HG02610 (cell line): Measurements from ENCODE around the gene MOV10L1.

Experiments used
- ATAC-seq: cut with Tn5 transposase; IDR thresholded peaks from one replicate; pipeline ENCODE4 v1.9.1; 2021; ENCODE audit warnings: mild to moderate bottlenecking, moderate library complexity; ENCODE audit not compliant: unreplicated experiment

The MOV10L1 gene

DNA sequence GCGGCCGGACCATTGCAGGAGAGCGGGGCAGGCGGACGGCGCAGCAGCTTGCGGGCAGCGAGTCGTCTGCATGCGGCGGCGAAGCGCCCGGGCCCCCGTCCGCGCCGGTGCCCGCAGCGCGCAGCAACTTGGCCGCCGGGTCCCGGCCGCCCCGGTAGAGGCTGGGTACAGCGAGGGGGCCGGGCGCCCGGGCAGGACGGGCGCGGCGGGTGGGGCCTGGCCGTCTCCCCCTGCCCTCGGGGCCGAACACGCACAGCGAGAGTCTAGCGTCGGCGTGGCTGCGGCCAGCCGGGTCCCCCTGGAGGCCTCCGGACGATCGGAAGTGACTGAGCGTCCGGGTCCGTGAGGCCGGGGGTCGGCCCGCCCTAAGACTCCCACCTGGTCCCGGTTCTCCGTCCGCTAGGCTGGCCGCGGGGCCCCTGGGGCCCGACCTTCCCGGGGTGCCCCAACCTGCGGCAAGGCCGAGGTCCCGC is 95.1 kb downstream of the MOV10L1 start:
- no peak for ATAC-seq

DNA sequence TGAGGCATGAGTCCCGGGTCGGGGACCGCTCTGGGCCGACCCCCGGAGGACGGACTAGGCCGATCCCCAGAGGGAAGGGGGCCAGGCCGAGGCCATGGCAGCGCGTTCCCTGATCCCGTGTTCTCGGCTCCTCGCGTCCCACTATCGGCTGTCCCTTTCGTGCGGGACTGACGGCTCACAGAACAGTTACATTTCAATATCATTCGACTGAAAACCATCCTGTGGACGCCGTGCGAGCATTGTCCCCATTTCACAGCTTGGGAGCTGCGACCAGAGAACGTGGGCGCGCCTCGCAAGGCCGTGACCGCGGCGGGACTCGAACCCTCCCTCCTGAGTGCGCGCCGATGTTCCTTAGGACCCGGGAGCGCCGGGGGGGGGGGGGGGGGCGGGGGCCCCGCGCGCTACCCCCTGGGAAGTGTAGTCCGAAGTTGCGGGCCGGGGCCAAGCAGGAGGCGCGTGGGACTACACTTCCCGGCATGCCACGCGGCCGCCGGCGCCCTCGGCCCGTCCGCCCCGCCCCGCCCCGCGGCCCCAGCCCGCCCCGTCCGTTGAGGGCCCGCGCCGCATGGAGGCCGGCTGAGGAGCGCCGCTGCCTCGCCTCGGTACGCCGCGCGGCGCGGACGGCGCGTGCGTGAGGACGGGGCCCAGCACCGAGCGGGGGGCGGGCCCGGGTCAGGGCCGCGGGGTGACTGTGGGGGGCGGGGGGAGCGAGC is 95.7 kb downstream of the MOV10L1 start, which contains the start of gene TRABD:
TSS of gene TRABD (plus strand) at position 539 of the 713 bp plus-strand sequence. CDS start 7,148 bp downstream, outside the sequence.
- peak; percentile 31 for ATAC-seq

DNA sequence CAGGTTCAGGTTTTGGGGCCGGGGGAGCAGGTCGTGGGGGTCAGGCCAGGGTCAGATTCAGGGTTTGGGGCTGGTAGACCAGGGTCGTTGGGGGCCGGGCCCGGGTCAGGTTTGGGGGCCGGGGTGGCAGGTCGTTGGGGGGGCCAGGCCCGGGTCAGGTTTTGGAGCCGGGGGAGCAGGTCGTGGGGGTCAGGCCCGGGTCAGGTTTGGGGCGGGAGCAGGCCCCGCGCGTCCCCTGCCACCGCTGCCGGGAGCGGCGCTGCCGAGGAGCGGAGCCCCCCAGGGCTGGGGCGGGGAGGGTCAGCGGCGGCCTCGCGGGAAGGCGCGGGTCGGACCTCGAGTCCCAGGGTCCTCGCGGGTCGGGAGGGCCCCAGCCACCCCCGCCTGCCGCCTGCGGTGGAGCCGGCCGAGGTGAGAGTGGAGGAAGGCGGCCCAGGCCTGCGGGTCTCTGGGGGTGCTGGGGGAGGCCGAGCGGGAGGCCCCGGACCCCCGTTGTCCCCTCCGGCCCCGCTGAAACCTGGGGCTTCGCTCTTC is 96.4 kb downstream of the MOV10L1 start:
- ATAC-seq, result no peak

DNA sequence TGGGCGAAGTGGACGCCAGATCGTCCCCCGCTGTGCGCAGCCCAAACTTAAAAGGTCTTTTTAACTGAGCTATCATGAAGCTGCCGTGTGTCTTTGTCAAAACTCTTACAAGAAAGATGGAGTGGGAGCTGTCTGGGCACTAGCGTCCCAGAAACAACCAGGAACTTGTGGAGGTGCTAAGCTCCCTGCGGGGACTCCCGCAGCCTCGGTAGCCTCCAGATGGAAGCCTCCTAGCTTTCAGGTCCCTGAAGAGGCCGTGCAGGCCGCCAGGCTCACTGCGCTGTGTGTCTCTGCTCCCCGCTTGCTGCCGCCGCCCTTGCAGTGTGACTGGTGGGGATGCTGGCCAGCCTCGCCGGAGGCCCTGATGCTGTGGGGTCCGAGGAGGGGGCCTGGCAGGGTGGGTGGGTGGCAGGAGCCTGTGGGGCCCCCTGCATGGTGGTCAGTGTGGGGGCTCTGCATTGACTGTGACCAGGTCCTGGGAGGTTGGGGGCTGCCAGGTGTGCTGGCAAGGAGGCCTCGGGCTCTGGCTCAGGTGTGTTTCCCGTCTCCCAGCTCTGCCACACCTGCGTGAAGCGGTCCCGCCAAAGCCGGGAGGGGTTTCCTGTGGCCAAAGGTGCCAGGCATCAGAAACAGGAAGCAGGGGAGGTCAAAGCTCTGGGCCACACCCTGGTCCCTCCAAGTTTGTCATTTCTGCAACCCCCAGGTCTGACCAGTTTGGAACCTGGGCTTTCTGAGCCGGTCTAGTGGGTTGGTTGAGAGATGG is 97.1 kb downstream of the MOV10L1 start:
- no peak for ATAC-seq

DNA sequence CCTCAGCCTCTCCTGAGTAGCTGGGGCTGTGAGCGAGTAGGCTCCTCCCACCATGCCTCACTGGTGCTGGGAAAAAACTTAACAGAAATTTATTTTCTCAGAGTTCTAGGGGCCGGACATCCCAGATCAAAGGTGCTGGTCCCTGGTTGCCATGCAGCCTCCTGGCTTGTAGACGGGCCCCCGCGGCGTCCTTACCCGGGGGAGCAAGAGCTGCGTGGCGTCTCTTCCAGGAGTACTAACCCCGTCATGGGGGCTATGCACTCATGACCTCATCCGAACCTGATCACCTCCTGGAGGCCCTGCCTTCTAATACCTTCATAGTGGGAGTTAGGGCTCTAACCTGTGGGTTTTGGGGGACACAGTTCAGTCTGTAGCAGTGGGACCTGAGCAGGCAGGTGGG is 98.5 kb downstream of the MOV10L1 start:
- no peak for ATAC-seq

DNA sequence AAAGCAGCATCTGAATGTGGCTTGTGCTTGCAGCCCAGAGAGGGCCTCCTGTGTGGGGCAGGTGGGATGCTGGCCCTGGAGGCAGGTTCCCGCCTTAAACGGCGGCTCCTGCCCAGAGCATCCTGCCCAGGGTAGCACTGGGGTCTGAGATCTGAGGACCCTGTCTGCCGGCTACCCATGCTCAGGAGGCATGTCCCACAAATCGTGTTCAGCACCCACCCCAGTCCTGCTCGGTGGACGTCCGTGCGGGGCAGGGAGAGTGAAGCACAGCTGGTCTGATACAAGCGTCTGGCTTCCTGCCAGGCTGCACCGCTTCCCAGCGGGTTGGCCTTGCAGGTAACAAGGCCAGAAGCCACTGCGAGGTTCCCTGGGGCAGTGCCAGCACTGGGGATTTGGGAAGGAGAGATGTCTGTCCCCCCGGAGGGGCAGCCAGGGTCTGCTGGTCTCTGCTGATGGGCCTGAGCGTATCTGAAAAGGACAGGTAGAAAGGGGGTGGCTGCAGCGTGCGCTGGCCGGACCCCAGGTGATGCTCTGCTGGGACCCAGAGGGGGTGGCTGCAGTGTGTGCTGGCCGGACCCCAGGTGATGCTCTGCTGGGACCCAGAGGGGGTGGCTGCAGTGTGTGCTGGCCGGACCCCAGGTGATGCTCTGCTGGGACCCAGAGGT is 99.5 kb downstream of the MOV10L1 start:
- ATAC-seq, result no peak

DNA sequence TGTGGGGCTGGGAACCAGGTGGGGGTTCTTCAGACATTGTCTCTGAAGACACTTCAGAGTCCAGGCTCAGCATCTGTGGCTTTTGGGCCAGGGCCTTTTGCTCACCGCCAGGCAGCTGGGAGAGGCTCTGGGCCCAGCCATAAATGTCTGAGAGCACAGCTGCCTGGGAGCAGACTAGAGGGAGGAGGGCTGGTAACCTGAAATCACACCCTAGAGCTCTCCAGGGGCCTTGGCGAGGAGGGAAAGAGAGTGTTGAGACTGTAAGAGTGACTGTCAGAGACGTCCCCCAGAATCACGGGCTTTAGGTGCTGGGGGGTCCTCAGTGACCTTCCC is 100.0 kb downstream of the MOV10L1 start:
- ATAC-seq, result no peak

DNA sequence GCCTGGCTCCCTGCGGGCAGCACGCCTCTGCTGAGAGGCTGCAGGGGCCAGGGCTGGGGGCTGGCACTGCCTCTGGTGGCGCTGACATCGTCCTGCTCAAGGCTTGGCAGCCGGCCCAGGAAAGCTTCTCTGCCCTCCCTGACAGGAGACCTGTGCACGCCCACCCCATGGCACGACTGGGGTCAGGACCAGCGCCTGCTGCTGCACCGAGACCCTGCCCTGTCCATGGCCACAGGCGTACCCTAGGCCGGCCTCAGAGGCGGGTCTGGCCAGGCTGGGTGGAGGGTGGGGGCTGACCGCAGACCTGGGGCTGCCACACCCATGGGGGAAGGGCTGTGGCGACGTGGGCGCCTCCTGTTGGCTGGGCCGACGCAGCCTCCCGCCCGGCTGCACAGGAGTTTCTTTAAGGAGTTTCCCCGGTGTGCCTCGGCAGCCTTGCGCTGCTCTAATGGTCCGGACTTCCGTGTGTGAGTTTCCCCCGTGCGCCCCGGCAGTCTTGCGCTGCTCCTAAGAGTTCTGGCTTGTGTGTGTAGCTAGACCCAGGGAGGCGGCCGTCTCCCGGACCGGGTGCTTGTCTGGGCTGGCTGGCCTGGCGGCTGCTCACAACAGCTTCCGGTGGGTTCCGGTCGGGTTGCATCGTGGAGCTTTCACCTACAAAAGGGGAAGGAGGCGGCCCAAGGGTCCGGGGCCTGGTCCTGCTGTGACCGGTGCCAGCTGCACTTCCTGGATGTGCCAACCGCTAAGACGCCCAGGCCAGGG is 100.6 kb downstream of the MOV10L1 start:
- ATAC-seq, result peak; percentile 46

DNA sequence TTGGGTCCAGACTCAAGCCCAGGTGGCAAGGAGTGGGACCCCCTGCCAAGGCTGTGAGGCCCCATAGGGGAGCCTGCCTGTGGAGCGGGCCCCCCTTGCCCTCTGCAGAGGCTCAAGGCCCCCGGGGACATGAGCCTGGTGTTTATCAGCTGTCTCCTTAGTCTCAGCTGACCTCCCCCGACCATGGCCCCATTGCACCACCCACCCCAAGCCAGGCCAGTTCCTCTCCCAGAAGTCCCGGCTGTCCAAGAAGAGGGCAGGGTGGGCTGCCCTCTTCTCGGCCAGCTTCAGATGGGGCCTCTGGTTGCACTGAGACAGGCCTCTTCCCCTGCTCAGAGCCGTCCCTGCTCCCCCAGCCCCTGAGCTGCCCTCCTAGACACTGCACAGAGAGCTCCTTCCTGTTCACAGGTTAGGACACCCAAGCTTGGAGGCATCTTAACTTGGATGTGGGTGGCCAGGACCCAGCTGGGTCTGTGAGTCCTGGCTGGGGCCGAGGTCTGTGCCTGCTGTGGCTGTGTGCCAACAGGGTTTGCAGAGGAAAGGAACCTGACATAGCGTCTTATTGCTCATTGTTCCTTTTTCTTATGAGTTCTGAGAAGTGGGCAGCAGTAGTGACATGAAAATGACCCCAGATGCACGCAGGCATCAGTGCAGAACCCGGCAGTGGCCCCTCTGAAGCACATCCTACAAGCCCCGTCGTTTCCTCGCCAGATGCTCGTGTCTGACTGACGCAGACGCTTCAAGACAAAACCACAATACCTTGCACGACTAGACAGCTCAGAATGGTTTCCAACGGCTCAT is 101.3 kb downstream of the MOV10L1 start:
- no peak for ATAC-seq

DNA sequence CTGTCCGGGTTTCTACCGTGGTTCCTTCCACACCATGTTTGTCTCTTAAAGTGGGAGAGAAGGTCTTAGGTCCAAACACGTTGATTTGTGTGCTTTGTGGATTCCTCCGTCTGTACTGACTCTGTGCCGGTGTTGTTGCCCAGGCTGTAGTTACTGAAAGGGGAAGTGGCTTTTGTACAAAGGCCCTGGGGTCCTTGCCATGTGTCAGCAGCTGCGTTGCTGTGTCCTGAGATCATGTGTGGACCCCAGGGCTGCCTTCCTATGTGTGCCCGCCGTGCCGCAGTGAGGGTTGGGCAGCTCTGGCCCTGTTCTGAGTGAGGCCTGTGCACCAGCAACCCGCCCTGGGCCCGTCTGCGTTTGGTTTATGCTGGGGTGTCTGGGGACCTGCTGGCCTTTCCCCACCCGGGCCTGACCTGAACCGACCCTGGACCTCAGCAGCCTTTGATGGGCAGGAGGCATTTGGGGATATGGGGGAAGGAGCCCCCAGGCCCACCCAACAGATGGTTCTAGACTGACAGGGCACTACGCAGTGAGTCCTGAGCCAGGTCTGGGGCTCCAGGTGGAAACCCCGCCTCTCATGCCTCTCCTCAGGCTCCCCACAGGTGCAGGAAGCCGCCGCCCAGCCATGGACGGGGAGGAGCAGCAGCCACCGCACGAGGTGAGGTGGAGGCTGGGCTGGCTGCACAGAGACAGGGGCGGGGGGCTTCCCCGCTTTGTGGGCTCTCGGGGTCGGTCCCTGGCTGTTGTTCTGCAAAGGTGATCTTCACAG is 102.8 kb downstream of the MOV10L1 start:
- no peak for ATAC-seq

DNA sequence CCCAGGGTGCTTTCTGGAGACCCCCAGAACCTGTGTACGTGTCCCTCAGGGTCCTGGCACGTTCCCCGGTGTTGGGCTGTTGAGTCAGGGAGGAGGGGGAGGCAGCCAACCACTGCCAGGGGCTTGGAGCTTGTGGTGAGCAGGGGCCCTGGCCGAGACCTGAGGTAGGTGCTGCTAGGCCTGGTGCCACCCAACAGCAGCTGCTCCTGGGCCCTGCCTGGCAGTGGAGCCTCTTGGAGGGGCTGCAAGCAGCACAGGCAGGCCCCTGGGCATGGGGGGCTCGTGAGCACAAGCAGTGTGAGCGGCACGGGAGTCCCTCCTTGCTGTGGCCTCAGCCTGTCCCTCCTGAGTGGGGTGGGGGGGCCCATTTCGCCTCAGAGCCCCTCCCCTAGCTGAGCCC is 103.8 kb downstream of the MOV10L1 start:
- no peak for ATAC-seq

DNA sequence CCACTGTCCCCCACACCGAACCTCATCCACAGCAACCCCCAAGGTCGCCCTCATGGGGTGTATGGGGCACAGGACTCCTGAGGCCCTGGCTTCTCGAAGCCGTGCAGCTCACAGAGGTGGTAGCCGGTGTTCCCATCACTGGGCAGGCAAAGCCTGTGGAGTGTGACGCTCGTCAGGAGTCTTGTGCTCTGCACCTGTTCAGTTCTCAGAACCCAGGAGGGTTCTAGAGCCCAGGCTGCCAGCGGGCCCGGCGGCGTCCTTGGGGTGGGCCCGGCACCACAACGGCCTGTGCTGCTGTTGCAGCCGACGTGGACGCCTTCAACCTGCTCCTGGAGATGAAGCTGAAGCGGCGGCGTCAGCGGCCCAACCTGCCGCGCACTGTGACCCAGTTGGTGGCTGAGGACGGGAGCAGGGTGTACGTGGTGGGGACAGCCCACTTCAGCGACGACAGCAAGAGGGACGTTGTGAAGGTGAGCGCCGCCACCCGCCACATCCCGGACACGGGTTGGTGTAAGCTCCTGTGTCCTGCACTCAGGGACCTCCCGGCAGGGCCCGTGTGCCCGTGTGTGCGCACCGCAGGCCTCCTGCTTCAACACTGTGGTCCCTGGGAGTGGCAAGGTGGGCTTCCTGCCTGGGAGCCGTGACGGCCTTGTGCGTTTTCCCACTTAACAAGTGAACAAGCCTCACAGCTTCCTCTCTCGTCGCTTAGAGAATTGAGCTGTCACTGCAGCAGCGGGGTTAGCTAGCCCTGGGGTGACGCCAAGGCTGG is 104.4 kb downstream of the MOV10L1 start:
- no peak for ATAC-seq

DNA sequence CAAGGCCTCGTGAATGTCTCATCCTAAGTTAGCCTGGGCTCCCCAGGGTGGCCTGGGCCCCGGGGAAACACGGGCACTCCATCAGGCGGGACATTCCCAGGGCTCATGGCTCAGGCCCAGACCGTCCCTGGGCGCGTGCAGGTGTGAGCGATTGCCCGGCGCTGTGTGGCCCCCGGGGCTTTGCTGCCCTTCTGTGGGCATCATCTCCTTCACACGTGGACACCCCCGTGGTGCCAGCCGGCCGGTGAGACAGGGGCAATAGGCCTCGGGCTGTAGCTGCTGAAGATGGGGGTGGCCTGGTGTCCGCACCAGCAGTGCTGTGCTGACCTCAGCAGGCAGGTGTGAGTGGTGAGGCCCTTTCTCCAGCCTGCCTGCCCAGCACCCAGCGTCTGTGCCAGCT is 106.5 kb downstream of the MOV10L1 start:
- no peak for ATAC-seq

DNA sequence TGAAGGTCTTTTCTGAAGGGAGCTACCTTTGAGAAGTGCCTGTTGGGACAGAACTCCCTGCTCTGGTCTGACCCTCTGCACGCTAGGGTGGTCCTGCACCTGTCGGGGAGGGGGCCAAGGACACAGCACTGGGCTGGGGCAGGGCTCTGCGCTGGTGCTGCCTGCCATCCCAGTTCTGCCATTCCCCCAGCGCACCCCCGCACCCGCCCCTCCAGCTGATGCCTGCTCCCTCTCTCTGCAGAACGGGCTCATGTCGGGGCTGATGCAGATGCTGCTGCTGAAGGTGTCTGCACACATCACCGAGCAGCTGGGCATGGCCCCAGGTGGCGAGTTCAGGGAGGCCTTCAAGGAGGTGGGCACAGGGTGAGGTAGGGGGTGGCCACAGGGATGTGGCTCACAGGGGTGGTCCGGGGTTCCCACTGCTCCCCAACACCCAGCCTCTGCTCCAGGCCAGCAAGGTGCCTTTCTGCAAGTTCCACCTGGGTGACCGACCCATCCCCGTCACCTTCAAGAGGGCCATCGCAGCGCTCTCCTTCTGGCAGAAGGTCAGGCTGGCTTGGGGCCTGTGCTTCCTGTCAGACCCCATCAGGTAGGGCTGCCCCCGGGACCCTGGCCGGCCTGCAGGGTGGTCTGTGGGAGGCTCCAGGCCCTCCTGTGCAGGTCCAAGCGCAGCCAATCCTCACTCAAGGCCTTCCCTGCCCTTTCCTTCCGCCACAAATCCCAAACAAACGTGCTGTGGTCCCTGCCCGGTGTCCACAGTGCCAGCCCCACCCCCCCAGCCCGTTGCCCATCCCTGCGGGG is 107.4 kb downstream of the MOV10L1 start:
- ATAC-seq, result no peak

DNA sequence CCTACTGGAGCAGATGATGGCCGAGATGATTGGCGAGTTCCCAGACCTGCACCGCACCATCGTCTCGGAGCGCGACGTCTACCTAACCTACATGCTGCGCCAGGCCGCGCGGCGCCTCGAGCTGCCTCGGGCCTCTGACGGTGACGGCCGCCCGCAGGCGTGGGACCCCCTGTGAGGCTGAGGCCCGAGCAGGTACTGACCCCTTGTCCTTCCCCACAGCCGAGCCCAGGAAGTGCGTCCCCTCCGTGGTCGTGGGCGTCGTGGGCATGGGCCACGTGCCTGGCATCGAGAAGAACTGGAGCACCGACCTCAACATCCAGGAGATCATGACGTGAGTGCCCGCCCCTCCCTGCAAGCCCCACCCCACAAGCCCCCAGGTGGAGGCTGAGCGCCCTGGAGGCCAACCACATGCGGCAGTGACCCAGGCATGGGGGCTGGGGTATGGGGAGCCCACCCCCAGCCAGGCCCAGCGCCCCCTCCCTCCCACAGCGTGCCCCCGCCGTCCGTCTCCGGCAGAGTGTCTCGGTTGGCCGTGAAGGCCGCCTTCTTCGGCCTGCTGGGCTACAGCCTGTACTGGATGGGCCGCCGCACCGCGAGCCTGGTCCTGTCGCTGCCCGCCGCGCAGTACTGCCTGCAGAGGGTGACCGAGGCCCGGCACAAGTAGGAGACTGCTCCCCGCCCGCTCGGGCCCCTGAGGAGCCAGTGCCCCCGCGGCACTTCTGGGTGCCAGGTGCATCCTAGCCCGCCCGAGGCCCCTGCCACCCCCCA is 108.2 kb downstream of the MOV10L1 start:
- no peak for ATAC-seq

DNA sequence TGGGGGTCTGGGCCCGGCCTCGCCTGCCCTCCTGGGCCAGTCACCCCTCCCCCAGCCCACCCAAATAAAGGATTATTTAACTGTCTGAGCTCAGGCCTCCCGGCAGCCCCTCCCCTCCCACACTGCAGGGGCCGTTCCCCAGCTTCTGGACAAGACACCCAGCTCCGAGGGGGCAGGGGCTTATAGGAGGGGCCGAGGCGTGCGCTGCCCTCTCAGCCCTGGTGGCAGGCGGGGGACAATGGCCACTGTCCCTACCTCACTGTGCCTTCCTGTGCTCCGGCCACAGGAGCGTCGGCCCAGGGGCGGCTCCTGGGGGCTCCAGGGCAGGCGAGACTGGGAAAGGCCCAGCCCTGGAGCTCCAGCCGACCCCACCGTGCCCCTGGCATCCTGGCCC is 108.8 kb downstream of the MOV10L1 start:
- no peak for ATAC-seq

DNA sequence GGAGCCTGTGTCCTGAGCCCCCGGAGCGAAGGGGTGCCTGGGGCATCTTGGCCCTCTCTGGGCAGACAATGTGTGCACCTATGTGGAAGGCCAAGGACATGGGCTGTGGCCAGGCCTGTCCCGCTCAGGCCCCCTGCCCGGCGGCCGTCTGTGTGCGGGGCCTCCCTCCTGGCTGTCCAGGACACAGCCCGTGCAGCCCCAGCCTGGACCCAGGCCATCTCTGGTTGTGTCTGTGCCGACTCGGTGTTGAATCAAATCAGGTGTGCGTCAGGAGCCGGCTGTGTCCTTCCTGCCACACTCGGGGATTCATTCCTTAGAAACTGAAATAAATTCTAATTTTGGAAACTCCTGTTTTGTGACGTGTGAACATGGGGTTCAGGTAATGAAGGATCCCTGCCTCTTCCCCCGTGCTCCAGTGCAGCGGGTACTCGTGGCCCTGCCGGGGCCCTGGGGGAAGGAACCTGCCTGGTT is 109.5 kb downstream of the MOV10L1 start:
- no peak for ATAC-seq
